ENCODE data around the gene CENPVL3. TPM values are rescaled to one million over a fixed set of nuclear protein-coding genes. Genes with fewer than 3 reads are reported as not detected.
A peak's percentile ranks its signal among the peaks of the same experiment; 100 is the strongest.
"Not testable (repeated sequence)": the region's sequence is repeated elsewhere in the genome, so short reads cannot be mapped to it uniquely, and the experiment has no call there.

The CENPVL3 gene
- total RNA-seq = not detected

DNA sequence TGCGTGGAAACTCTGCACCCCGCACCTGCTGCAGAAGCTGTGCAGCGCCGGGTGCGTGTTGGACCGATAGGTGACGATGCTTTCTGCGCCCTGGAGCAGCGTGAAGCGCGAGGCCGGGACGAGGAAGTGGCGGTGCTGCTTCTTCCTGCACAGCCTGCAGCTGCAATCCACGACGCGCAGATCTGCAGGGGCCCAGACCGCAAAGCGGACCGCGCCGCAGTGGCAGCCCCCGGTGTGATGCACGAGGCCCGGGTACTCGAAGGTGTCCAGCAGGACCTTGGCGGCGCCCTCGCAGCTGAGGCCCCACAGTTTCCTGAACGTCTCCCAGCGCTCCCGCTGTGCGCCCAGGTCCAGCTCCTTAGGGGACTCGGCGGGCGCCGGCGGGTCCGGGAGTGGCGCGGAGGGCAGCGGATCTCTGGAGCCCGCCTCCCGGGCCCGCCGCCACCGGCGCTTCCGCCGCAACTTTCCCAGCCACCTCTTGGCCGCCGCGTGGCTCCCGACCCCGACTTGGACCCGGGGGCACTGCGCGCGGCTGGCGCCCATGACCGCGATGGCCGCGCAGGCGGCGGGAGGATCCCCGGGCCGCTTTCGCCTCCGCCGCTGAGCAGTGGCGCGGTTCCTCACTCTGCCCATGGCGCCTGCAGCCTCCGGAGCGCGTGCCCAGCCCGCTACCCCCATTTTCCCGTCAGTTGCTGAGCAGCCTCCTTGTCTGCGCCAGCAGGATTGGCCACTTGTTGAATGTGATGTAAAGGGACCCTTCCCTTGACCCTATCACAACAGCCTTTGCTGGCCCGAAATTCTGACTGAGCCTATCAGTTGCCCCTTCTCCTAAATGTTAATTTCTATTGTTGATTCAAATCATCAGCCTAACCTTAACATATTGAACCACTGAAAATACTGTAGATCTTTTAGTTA is at the start of gene CENPVL3:
Gene CENPVL3 (minus strand): TSS at position 672 of the 915 bp plus-strand sequence. CDS start 39 bp downstream, at position 633.
- ATAC-seq (ENCODE audit: low read depth); POLR2A ChIA-PET: not testable (repeated sequence)
- H3K27me3 Mint-ChIP-seq = peaks cover 30% of the 10 kb centered on the region

DNA sequence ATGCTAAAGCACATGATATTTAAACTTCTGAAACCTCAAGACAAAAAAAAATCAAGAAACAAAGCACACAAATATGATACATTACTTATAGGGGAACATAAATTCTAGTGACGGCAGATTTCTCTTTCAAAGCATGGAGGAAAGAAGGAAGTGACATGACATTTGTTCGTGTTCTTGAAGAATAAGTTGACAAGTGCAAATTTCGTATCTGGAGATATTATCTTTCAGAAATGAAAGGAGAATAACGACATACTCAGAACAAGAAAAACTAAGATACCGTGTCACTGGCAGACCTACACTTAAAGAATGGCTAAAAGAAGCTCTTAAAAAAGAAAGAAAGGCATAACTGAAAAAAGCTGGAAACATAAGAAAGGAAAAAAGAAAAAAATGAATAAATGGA is 47.3 kb upstream of the CENPVL3 start:
- DNase-seq (no peak), ATAC-seq (ENCODE audit: low read depth) (no peak)
- Mint-ChIP-seq H3K27ac (no peak overlapping the region), H3K27me3 (no peaks in the 10 kb centered on the region), H3K4me1 (no peaks in the 10 kb centered on the region), H3K9me3 (no peaks in the 10 kb centered on the region), H3K36me3 (no peaks in the 10 kb centered on the region), H3K4me3 (no peak overlapping the region)
- POLR2A ChIA-PET = no interaction called here

More for the DNA sequence above, at the start of gene CENPVL3:
- H3K36me3 Mint-ChIP-seq, DNase-seq, H3K9me3 Mint-ChIP-seq, H3K4me1 Mint-ChIP-seq, H3K27ac Mint-ChIP-seq: not testable (repeated sequence)
- peak within 1 kb of the TSS; percentile 59 for H3K4me3 Mint-ChIP-seq

DNA sequence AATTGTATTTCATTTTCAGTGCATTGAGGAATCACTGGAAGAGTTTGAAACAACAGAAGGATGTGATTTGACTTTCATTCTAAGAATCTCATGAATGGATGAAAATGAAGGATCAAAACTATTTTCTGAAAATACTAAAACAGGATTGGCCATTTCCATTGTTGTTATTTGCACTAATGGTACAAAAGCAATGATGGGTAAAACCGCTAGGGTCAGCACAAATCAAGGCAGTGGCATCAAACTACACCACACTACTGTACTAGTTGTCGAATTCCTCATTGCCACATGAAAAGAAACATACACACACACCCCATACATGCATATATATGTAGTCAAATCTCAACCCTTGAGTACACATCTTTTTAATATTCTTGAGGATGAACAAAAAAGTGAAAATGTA is 24.7 kb upstream of the CENPVL3 start:
- H3K27me3 Mint-ChIP-seq = peaks cover 5% of the 10 kb centered on the region
- no peak overlapping the region for H3K4me3 Mint-ChIP-seq
- H3K27ac Mint-ChIP-seq = no peak overlapping the region
- DNase-seq (no peak), ATAC-seq (ENCODE audit: low read depth) (no peak)
- no peaks in the 10 kb centered on the region for H3K36me3 Mint-ChIP-seq
- POLR2A ChIA-PET = no interaction called here
- no peaks in the 10 kb centered on the region for H3K9me3 Mint-ChIP-seq
- no peaks in the 10 kb centered on the region for H3K4me1 Mint-ChIP-seq

DNA sequence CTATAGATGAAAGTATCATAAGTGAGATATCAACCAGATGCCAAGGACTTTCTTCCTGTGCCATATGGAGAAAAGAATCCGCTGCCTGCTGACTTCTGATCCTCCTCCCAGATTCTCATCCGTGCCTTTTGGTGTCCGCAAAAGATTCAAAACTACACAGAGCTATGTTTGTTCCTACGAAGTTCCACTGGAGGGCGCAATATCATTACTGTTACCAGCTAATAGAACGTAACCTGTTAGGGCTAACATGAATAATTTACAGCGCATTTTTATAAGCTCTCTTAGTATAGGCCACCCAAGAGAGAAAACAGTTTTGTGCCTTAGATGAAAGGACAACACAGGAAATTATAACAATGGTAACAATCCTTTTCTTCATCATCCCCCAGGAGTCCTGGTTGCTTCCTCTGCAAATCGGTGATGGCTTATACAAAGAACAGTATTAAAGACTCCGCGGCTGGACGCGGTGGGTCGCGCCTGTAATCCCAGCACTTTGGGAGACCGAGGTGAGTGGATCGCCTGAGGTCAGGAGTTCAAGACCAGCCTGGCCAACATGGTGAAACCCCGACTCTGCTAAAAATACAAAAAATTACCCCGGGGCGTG is 22.8 kb upstream of the CENPVL3 start:
- ATAC-seq (ENCODE audit: low read depth) (no peak), DNase-seq (no peak)
- Mint-ChIP-seq H3K9me3 (no peaks in the 10 kb centered on the region), H3K4me1 (no peaks in the 10 kb centered on the region), H3K27ac (no peak overlapping the region), H3K27me3 (peaks cover 6% of the 10 kb centered on the region), H3K36me3 (no peaks in the 10 kb centered on the region), H3K4me3 (no peak overlapping the region)
- POLR2A ChIA-PET = no interaction called here

DNA sequence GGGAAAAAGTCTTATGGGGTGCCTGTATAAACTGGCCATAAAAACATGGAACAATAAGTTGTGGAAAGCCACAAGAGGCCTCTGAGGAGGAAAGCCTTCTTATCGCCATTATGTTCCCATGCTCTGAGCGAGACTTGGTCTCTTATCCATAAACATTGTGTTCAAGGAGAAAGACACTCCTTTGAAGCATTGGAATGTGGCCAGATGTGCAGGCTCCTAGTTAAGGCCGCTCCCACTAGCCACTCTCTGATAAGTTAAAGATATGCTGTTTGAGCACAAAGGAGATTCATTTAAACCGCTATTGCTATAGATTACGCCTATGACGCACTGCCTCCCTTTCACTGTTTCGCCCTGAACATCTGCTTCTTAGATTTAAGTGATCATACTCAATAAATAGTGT is 17.8 kb upstream of the CENPVL3 start:
- H3K27ac Mint-ChIP-seq; H3K27me3 Mint-ChIP-seq; ATAC-seq (ENCODE audit: low read depth); H3K9me3 Mint-ChIP-seq; DNase-seq; H3K4me3 Mint-ChIP-seq; POLR2A ChIA-PET; H3K36me3 Mint-ChIP-seq; H3K4me1 Mint-ChIP-seq: not testable (repeated sequence)

DNA sequence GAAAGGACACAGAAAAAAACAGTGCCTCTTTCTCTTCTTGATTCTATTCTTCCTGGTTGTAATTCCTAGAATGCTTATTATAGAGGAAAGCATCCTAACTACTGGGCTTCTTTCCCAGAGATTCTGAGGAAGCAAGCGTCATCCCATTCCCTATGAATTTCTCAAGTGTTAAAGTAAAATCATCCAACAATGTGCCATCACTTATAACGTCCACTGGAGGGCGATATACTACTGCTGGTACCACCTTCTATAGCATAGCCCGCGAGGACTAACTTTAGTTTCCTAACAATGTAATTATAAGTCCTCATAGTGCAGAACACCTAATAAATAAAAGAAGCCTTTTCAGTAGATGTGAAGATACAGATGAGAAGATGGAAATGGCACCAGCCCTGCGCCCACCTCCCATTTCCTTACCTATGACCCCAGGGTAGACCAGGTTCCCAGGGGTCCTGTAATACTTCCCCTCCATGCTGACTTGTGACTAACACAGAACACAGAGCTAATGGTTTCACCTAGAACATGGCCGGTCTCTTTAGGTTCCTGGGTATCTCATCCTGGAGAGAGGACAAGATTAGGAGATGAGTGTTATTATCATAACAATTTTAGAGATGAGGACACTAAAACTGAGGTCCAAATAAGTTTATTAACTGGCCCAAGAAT is 4.2 kb downstream of the CENPVL3 start:
- POLR2A ChIA-PET = no interaction called here
- no peak for DNase-seq
- ATAC-seq (ENCODE audit: low read depth) = no peak
- Mint-ChIP-seq H3K4me3 (no peak overlapping the region), H3K27ac (no peak overlapping the region), H3K4me1 (peaks cover 1% of the 10 kb centered on the region), H3K27me3 (peaks cover 25% of the 10 kb centered on the region), H3K9me3 (no peaks in the 10 kb centered on the region), H3K36me3 (no peaks in the 10 kb centered on the region)

DNA sequence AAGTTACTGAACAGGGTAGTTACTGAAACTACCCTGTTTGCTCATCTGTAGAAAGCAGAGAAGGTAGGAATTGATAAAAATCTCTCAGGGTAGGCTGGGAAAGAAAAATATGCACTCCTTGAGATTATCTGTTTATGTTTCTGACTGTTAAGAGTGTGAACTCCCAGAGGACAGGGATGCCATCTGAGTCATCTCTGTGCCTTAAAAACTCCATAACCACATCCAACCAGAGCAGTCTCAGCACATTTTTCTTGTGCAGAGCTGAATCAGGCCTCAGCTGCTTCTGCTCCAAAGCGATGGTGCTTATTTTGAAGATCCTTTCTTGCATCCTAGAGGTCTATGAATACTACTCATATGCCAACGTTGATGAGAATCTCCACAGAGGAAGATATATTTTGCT is 9.9 kb downstream of the CENPVL3 start:
- ATAC-seq (ENCODE audit: low read depth) (no peak), DNase-seq (no peak)
- POLR2A ChIA-PET = no interaction called here
- Mint-ChIP-seq H3K36me3 (no peaks in the 10 kb centered on the region), H3K9me3 (no peaks in the 10 kb centered on the region), H3K4me3 (no peak overlapping the region), H3K4me1 (peaks cover 4% of the 10 kb centered on the region), H3K27ac (no peak overlapping the region), H3K27me3 (peaks cover 3% of the 10 kb centered on the region)

DNA sequence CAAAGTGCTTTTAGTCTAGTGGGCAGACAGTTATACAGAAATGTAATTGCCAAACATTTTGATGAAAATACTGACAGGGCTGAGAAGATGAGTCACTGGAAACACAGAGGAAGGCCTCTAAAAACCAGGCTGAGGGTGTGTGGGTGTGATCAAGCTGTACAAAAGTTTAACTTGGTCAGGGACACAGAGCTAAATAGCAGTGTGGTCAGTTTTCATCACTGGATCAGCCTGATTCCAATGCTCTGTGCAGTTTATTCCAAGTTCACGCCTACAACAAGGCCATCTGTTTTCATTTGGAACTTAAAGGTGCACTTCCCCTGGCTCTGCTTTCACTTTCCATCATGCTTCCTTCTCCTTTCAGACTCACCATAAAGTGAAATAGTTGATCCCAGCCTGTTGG is 10.6 kb downstream of the CENPVL3 start:
- Mint-ChIP-seq H3K4me3 (no peak overlapping the region), H3K36me3 (no peaks in the 10 kb centered on the region), H3K27ac (no peak overlapping the region), H3K9me3 (no peaks in the 10 kb centered on the region), H3K27me3 (peaks cover 3% of the 10 kb centered on the region), H3K4me1 (peaks cover 4% of the 10 kb centered on the region)
- ATAC-seq (ENCODE audit: low read depth) = no peak
- no peak for DNase-seq
- POLR2A ChIA-PET = no interaction called here

DNA sequence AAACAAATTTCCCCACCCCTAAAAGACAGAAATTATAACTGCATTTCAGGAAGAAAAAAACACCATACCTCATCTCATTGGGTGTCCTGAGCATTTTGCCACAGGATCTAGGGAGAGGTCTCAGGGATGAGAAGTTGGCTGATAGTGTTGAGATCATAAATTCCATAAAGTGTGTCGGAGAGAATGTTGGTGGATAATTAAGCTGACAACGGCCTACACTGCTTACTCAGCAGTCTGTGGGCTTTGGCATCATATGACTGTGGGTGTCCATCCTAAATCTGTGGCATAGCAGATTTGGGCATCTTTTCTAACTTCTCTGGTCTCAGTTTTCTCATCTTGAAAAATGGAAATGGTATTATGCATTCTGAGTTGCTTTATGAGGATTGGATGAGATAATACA is 12.3 kb downstream of the CENPVL3 start:
- no peaks in the 10 kb centered on the region for H3K36me3 Mint-ChIP-seq
- no peak for DNase-seq
- peaks cover 4% of the 10 kb centered on the region for H3K4me1 Mint-ChIP-seq
- no peak overlapping the region for H3K4me3 Mint-ChIP-seq
- no peaks in the 10 kb centered on the region for H3K9me3 Mint-ChIP-seq
- POLR2A ChIA-PET = no interaction called here
- no peak overlapping the region for H3K27ac Mint-ChIP-seq
- ATAC-seq (ENCODE audit: low read depth) = no peak
- H3K27me3 Mint-ChIP-seq = no peaks in the 10 kb centered on the region

DNA sequence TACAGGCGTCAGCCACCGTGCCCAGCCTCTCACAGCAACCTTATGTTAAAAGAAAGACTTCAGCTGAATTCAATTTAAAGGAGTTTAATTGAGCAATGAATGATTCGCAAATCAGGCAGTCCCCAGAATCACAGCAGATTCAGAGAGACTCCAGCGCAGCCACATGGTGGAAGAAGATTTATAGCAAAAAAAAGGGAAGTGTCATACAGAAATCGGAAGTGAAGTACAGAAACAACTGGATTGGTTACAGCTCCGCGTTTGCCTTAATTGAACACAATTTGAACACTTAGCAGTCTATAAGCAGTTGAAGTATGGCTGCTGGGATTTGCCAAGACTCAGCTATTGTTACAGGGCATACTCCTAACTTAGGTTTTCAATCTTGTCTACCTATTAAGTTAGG is 19.8 kb downstream of the CENPVL3 start:
- DNase-seq (no peak), ATAC-seq (ENCODE audit: low read depth) (no peak)
- H3K27me3 Mint-ChIP-seq = peaks cover 9% of the 10 kb centered on the region
- POLR2A ChIA-PET = no interaction called here
- no peaks in the 10 kb centered on the region for H3K9me3 Mint-ChIP-seq
- no peaks in the 10 kb centered on the region for H3K36me3 Mint-ChIP-seq
- no peaks in the 10 kb centered on the region for H3K4me1 Mint-ChIP-seq
- H3K27ac Mint-ChIP-seq = no peak overlapping the region
- H3K4me3 Mint-ChIP-seq = no peak overlapping the region

DNA sequence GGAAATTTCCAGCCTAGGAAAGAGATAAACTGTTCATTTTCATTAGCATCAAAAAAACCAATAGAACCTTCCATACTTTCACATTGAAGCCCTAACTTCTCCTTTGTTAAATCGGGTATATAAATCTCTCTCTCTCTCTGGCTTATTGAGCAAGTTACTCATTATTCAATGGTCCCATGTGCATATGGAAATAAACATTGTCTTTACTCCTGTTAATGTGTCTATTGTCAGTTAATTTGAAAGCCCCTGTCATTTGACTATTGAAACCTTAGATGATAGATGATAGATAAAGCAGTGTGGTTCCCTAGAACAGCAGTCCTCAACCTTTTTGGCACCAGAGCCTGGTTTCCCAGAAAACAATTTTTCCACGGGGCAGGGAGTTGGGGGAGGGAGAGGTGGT is 46.8 kb downstream of the CENPVL3 start:
- Mint-ChIP-seq H3K36me3 (no peaks in the 10 kb centered on the region), H3K9me3 (no peaks in the 10 kb centered on the region), H3K27me3 (no peaks in the 10 kb centered on the region), H3K27ac (no peak overlapping the region), H3K4me1 (no peaks in the 10 kb centered on the region), H3K4me3 (no peak overlapping the region)
- no peak for DNase-seq
- ATAC-seq (ENCODE audit: low read depth) = no peak
- POLR2A ChIA-PET = no interaction called here

DNA sequence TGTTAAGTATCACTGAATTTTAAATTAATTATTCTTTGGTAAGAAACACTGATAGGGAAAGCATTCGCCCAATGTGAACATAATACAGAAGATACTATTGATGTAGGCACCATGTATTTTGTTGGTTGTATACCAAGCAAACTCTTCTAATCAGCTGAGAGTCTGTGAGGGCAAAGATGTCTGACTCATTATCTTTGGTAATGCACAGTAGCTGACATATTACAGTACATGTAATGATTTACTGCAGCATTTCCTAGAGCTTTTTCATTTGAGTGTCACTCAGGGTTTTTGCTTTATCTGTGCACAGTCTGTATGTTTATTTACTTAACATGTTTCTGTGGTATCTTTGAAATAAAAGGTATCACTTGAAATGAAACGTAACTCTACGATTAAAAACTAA is 49.2 kb downstream of the CENPVL3 start:
- Mint-ChIP-seq H3K27ac (no peak overlapping the region), H3K27me3 (no peaks in the 10 kb centered on the region), H3K36me3 (no peaks in the 10 kb centered on the region), H3K9me3 (no peaks in the 10 kb centered on the region), H3K4me1 (no peaks in the 10 kb centered on the region), H3K4me3 (no peak overlapping the region)
- POLR2A ChIA-PET = no interaction called here
- DNase-seq (no peak), ATAC-seq (ENCODE audit: low read depth) (no peak)

DNA sequence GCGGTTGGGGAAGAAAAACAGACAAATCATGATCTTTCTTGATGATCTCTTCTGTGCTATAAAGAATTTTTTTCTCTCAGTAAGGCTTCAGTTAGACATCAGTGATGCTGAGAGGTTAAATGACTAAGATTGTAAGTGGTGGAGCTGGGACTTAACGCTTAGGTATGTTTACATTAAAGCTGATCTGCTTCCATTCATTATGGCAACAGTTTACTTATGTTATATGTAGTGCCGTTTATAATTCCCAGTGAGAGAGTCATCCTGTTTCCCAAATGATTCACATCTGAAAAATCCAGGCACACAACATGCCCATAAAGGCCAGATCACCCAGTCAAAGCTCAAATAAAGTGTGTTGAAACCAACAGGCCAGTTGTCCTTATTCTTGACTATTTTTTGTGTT is 50.1 kb downstream of the CENPVL3 start:
- DNase-seq (no peak), ATAC-seq (ENCODE audit: low read depth) (no peak)
- Mint-ChIP-seq H3K36me3 (no peaks in the 10 kb centered on the region), H3K27ac (no peak overlapping the region), H3K9me3 (no peaks in the 10 kb centered on the region), H3K4me3 (no peak overlapping the region), H3K4me1 (no peaks in the 10 kb centered on the region), H3K27me3 (no peaks in the 10 kb centered on the region)
- POLR2A ChIA-PET = no interaction called here
